HUES64 (cell line): ENCODE data around the gene TSKU.
"Not testable (repeated sequence)": the region's sequence is repeated elsewhere in the genome, so short reads cannot be mapped to it uniquely, and the experiment has no call there.

Experiments used
- H3K27ac ChIP-seq: 2 replicates; pipeline ENCODE4 v1.7.0; 2013; ENCODE audit warnings: low read depth, low read length, inconsistent platforms
- H3K27me3 ChIP-seq: 2 replicates; pipeline ENCODE4 v1.6.1; 2013; ENCODE audit warnings: mild to moderate bottlenecking, low read length; ENCODE audit not compliant: insufficient read depth
- H3K36me3 ChIP-seq: 2 replicates; pipeline ENCODE4 v1.6.1; 2013; ENCODE audit warnings: mild to moderate bottlenecking, low read length; ENCODE audit not compliant: insufficient read depth
- H3K4me1 ChIP-seq: 2 replicates; pipeline ENCODE4 v1.6.1; 2013; ENCODE audit warnings: mild to moderate bottlenecking, low read length, moderate library complexity; ENCODE audit not compliant: insufficient read depth
- H3K4me3 ChIP-seq: 2 replicates; pipeline ENCODE4 v1.5.1; 2013; ENCODE audit warnings: mild to moderate bottlenecking, low read length, moderate library complexity
- H3K9ac ChIP-seq: 2 replicates; pipeline ENCODE4 v1.6.1; 2013; ENCODE audit warnings: mild to moderate bottlenecking, low read depth, low read length
- H3K9me3 ChIP-seq: 2 replicates; pipeline ENCODE4 v1.6.1; 2013; ENCODE audit warnings: low read depth, low read length; ENCODE audit not compliant: insufficient read depth
- WGBS: fragments of 150-250, 120-280 bp; methylation state at CpG from one replicate; pipeline ENCODE4 v1.1.7; 2013; ENCODE audit warnings: missing lambda C conversion rate; 5-methylcytosine and 5-hydroxymethylcytosine counted together

The TSKU gene

GRCh38 chr11:76783896-76784813, 999 bp downstream of the TSKU start:
- H3K9me3 ChIP-seq, result peaks cover 3% of the 10 kb centered on the region; the same call in 1 of the 2 replicates
- H3K4me3 ChIP-seq, result peak overlapping the region; percentile 94
- WGBS, result under 1% methylated on average over 62 of the region's 65 CpGs
- no peaks in the 10 kb centered on the region for H3K27me3 ChIP-seq
- H3K4me1 ChIP-seq, result peaks cover 40% of the 10 kb centered on the region
- H3K9ac ChIP-seq, result peak overlapping the region; percentile 96
- peak overlapping the region; percentile 98 for H3K27ac ChIP-seq
- H3K36me3 ChIP-seq, result no peaks in the 10 kb centered on the region

- Histone ChIP-seq H3K27ac (no peak overlapping the region), H3K36me3 (no peaks in the 10 kb centered on the region), H3K4me1 (peaks cover 40% of the 10 kb centered on the region), H3K27me3 (no peaks in the 10 kb centered on the region), H3K9ac (no peak overlapping the region), H3K9me3 (peaks cover 4% of the 10 kb centered on the region; the same call in 1 of the 2 replicates), H3K4me3 (peak overlapping the region; percentile 94)
- WGBS, result 24% methylated on average over 6 of the region's 6 CpGs
Observed at GRCh38 chr11:76785513-76785912, 2.4 kb downstream of the TSKU start.

- Histone ChIP-seq H3K9me3 (peaks cover 4% of the 10 kb centered on the region; the same call in 1 of the 2 replicates), H3K27me3 (no peaks in the 10 kb centered on the region), H3K9ac (no peak overlapping the region), H3K36me3 (no peaks in the 10 kb centered on the region), H3K27ac (no peak overlapping the region), H3K4me1 (peaks cover 35% of the 10 kb centered on the region), H3K4me3 (peak overlapping the region; percentile 94; the same call in 1 of the 2 replicates)
- 72% methylated on average over 6 of the region's 6 CpGs for WGBS
Observed at GRCh38 chr11:76786016-76786415, 2.9 kb downstream of the TSKU start.

- Histone ChIP-seq H3K4me3 (no peak overlapping the region), H3K9ac (no peak overlapping the region), H3K27ac (no peak overlapping the region), H3K4me1 (peaks cover 30% of the 10 kb centered on the region), H3K27me3 (no peaks in the 10 kb centered on the region), H3K36me3 (no peaks in the 10 kb centered on the region), H3K9me3 (peaks cover 8% of the 10 kb centered on the region)
- WGBS, result 82% methylated on average over 4 of the region's 4 CpGs
Observed at GRCh38 chr11:76786441-76787014, 3.4 kb downstream of the TSKU start.

- peaks cover 23% of the 10 kb centered on the region for H3K4me1 ChIP-seq
- 93% methylated on average over 4 of the region's 4 CpGs for WGBS
- H3K27ac ChIP-seq, result no peak overlapping the region
- no peaks in the 10 kb centered on the region for H3K27me3 ChIP-seq
- no peaks in the 10 kb centered on the region for H3K36me3 ChIP-seq
- H3K9me3 ChIP-seq, result peaks cover 10% of the 10 kb centered on the region
- no peak overlapping the region for H3K4me3 ChIP-seq
- no peak overlapping the region for H3K9ac ChIP-seq
Observed at GRCh38 chr11:76787271-76787670, 4.1 kb downstream of the TSKU start.

GRCh38 chr11:76787911-76788596, 4.9 kb downstream of the TSKU start:
- Histone ChIP-seq H3K9me3 (peaks cover 10% of the 10 kb centered on the region), H3K4me3 (no peak overlapping the region), H3K9ac (no peak overlapping the region), H3K27me3 (no peaks in the 10 kb centered on the region), H3K27ac (no peak overlapping the region; the same call in 1 of the 2 replicates), H3K36me3 (no peaks in the 10 kb centered on the region), H3K4me1 (peaks cover 24% of the 10 kb centered on the region)
- WGBS, result 84% methylated on average over 11 of the region's 12 CpGs

GRCh38 chr11:76788661-76789442, 5.7 kb downstream of the TSKU start:
- H3K4me1 ChIP-seq, result peaks cover 31% of the 10 kb centered on the region
- H3K4me3 ChIP-seq, result no peak overlapping the region
- peak overlapping the region; percentile 42; the same call in 1 of the 2 replicates for H3K27ac ChIP-seq
- H3K9me3 ChIP-seq, result peaks cover 10% of the 10 kb centered on the region
- no peak overlapping the region for H3K9ac ChIP-seq
- no peaks in the 10 kb centered on the region for H3K36me3 ChIP-seq
- H3K27me3 ChIP-seq, result no peaks in the 10 kb centered on the region
- WGBS, result 89% methylated on average over 10 of the region's 10 CpGs

- no peak overlapping the region for H3K9ac ChIP-seq
- WGBS, result 96% methylated on average over 2 of the region's 2 CpGs
- H3K4me1 ChIP-seq, result peaks cover 37% of the 10 kb centered on the region
- no peaks in the 10 kb centered on the region for H3K27me3 ChIP-seq
- peaks cover 10% of the 10 kb centered on the region for H3K9me3 ChIP-seq
- no peak overlapping the region; the same call in 1 of the 2 replicates for H3K27ac ChIP-seq
- H3K4me3 ChIP-seq, result no peak overlapping the region
- H3K36me3 ChIP-seq, result no peaks in the 10 kb centered on the region
Observed at GRCh38 chr11:76789443-76789719, 6.2 kb downstream of the TSKU start.

- Histone ChIP-seq H3K9me3 (peaks cover 10% of the 10 kb centered on the region), H3K9ac (no peak overlapping the region), H3K27ac (no peak overlapping the region), H3K4me1 (peaks cover 32% of the 10 kb centered on the region), H3K4me3 (no peak overlapping the region), H3K27me3 (no peaks in the 10 kb centered on the region), H3K36me3 (no peaks in the 10 kb centered on the region)
- 94% methylated on average over 5 of the region's 5 CpGs for WGBS
Observed at GRCh38 chr11:76790251-76790650, 7.1 kb downstream of the TSKU start.

- H3K27ac ChIP-seq, H3K27me3 ChIP-seq, H3K9ac ChIP-seq, H3K36me3 ChIP-seq, H3K4me3 ChIP-seq: not testable (repeated sequence)
- Histone ChIP-seq H3K9me3 (peaks cover 10% of the 10 kb centered on the region), H3K4me1 (peaks cover 23% of the 10 kb centered on the region)
- WGBS, result 77% methylated on average over 4 of the region's 4 CpGs
Observed at GRCh38 chr11:76791002-76791770, 8.0 kb downstream of the TSKU start.
